Endothelial cell of hepatic sinusoid (primary cell): ENCODE data around the gene FCGBP.
"Not testable (repeated sequence)": the region's sequence is repeated elsewhere in the genome, so short reads cannot be mapped to it uniquely, and the experiment has no call there.

Experiments
- in situ Hi-C: cut with HindIII; loops from 2 replicates; pipeline ENCODE4 v1.10.0; 2017; ENCODE audit warnings: low sequenced_read_pairs

FCGBP gene

DNA sequence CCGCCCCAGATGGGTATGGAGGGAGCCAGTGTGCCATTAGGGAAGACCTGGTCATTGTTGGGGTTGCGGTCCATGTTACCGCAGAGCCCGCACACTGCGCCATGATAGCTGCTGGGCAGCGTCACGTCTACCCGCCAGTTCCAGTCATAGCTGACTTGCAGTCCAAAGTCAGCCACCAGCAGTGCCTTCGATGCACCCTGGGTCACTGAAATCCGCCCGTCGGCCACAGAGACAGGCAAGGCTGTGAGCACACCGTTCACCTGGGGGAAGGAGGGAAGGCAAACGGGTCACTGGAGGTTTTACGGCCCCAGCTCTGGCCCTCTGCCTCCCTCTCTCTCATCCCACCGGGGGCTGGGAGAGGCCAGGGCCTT is 40.2 kb downstream of the FCGBP start:
- in situ Hi-C loops = not testable (repeated sequence)

DNA sequence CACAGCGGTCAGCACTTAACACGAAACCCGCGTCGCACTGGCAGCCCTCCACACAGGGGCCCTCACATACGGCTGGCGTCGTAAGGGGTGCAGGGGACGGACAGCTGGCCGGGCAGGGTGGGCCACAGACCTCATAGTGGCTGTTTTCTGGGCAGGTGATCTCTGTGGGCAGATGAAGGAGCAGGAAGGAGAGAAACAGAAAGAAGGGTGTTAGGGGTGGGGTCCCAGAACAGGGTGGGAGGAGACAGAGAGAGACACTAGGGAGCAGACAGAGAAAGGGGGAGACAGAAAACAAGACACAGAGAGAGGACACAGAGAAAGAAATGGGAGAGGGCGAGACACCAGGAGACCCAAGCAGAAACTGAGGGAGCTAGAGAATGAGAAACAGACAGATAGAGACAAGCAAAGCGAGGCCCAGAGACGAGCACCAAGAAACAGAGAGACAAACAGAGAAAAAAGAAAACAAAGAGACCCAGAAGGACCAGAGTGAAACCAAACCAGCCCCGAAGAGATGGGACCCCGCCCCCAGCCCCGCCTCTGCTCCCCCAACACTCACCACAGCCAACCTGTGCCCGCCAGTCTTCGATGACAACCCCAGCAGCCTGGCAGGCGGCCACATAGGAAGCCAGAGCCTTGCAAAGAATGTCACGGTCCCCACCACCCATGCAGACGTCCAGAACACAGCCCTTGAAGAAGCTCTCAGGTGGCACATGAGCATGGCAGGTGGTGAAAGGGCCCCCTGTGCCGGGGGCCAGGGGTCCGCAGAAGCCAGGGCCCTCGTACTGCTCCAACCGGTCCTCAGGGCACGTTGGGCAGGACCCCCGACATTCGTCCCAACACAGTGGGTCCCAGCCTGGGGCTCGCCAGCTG is 40.8 kb downstream of the FCGBP start:
- in situ Hi-C loops = not testable (repeated sequence)

DNA sequence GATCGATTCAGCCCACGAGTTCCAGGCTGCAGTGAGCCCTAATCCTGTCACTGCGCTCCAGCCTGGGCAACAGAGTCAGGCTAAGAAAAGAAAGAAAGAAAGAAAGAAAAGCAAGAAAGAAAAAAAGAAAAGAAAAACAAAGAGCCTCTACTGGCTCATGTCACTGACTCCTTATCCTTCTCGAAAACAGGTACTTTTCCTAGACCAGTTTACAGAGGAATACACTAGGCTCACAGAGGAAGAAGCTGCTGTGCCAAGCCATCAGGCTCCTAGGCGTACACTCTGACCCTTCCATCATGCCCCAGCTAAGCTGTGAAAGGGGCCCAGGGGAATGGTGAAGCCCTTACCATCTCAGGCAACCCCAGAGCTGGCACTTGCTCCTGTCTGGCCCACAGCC is 41.9 kb downstream of the FCGBP start:
- in situ Hi-C loops = not testable (repeated sequence)

DNA sequence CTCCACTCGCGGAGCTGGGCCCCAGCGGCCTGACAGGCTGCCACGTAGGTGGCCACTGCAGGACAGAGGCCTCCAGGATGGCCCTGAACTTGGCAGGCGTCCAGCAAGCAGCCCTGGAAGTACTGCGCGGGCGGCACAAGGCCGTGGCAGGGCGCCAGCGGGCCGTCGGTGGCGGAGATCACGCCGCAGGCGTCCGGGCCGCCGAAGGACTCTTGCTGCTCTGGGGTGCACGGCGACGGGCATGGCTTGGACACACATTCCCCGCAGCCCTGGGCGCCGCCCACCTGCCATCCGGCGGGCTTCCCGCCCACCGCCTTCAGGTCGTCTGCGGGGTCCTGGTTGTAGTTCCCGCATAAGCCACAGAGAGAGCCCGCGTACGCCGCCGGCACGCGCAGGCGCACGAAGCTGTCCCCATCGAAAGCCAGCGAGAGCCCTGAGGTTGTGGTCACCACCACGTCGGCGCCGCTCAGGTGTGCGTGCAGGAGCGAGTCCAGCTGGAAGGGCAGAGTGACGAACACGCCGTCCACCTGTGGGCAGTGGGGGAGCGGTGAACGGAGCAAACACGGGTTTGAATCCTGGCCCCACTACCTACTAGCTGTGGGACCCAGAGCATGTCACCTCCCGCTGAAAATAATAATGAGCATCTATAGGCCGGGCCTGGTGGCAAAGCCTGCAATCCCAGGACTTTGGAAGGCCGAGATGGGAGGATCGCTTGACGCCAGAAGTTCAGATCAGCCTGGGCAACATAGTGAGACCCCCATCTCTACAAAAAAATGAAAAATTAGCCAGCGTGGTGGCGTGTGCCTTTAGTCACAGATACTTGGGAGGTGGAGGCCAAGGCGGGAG is 42.6 kb downstream of the FCGBP start:
- in situ Hi-C loops = not testable (repeated sequence)

DNA sequence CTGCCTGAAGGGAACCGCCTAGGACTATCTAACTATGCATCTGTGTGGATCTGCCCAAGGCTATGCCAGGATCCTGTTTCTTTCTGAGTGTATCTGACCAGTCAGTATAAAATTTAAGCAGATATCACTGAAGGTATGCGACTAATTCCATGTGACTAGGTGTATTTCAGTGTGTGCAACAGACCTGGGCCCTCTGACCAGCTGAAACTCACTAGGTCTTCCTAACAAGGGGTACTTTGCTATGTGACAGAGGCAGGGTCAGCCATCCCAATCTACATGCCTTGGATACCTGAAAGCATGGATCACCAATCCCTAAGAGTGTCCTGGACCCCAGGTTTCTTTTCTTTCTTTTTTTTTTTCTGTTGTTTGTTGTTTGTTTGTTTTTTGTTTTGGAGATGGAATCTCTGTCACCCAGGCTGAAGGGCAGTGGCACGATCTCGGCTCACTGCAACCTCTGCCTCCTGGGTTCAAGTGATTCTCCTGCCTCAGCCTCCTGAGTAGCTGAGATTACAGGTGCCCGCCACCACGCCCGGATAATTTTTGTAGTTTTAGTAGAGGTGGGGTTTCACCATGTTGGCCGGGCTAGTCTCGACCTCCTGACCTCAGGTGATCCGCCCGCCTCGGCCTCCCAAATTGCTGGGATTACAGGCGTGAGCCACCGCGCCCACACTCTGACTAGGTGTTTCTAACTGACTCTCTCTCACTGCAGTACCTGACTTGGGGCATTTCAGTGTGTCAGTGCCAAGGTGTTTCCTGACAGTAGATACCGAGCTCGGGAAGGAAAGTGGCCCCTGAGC is 43.5 kb downstream of the FCGBP start:
- in situ Hi-C loops = no loop called here

DNA sequence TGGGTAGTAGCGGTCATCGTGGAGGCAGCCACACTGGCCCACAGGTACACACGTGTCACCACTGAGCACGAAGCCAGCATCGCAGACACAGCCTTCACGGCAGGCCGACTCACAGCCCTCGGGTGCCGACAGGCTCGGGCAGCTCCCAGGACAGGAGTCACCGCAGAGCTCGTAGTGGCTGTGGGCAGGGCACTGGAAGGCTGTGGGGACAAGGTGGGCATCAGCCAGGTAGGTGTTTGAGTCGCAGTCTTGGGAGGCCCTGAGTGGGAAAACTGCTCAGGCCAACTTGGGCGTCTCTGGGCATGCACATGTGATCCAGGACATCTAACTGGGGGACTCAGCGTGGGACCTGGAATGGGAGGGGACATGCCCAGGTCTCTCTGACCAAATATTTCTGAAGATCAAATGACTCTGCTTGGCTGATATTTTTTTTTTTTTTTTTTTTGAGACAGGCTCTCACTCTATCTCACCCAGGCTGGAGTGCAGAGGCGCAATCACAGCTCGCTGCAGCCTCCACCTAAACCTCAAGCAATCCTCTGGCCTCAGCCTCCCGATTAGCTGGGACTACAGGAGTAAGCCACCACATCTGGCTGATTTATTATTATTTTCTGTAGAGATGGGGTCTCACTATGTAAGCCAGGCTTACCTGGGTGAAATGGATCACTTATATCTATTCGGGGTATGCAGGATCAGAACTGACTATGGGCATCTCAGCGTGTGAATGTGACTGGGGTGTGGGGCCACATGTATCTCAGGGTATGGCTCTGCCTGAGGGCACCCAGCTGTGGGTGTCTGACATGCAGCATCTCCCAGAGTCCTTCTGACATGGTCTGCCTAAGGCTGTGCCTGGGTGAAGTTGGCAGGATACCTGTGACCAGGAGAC is 44.3 kb downstream of the FCGBP start:
- in situ Hi-C loops = not testable (repeated sequence)

DNA sequence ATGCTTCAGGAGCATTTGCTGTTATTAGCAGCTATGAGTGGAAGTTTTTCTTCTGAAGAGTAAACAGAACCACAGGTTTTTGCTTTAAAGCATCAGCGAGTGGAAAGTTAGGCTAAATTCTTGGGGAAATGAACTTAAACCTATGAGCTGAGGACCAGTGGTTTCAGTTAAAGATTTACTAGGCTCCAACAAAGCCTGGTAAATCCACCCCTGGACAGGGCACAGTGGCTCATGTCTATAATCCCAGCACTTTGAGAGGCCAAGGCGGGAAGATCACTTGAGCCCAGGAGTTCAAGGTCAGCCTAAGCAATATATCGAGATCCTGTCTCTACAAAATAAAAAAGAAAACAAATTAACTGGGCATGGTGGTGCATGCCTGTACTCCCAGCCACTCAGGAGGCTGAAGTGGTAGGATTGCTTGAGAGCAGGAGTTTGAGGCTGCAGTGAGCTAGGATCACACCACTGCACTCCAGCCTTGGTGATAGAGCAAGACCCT is 46.9 kb downstream of the FCGBP start:
- in situ Hi-C loops = not testable (repeated sequence)

- in situ Hi-C loops = not testable (repeated sequence)
These were observed 48.4 kb downstream of the FCGBP start for GRCh38 chr19:39885821-39886554.

DNA sequence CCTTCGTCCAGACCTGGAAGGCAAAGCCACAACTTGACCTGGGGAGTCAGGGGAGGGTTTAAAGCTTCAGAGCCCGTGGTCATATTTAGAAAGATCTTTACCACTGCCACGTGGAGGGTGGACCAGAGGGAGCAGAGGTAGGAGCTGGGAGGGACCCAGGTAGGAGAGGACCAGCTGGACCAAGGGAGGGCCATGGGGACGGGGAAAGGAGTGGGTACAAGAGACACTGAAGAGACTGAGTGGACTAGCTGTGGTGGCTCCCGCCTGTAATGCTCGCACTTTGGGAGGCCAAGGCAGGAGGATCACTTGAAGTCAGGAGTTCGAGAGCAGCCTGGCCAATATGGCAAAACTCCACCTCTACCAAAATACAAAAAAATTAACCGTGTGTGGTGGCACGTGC is 49.7 kb downstream of the FCGBP start:
- in situ Hi-C loops = not testable (repeated sequence)
